CD4-positive, CD25-positive, alpha-beta regulatory T cell (primary cell): Measurements from ENCODE around the gene P2RX2. TPM values are rescaled to one million over a fixed set of nuclear protein-coding genes. Genes with fewer than 3 reads are reported as not detected.

Experiments
- ATAC-seq, 2 donors: fragments of 150-1000 bp; cut with Tn5 transposase; one replicate each; pipeline ENCODE4 v1.10.0; 2021; ENCODE audit warnings: low read depth in 2 of 2, moderate number of reproducible peaks in 2 of 2, moderate library complexity in 1 of 2
- DNase-seq, 3 donors: peaks; one replicate each; pipeline versions ENCODE4 v3.0.0 to v3.0.0-alpha.2; 2012 to 2022; ENCODE audit warnings: mixed read lengths in 1 of 3
- H3K27ac ChIP-seq: one replicate; pipeline ENCODE4 v1.7.0; 2013; ENCODE audit warnings: mild to moderate bottlenecking, low read length; ENCODE audit not compliant: insufficient read depth, poor library complexity, severe bottlenecking
- H3K27me3 ChIP-seq: one replicate; pipeline ENCODE4 v1.7.0; 2013; ENCODE audit warnings: low read length; ENCODE audit not compliant: control insufficient read depth, insufficient read depth
- H3K36me3 ChIP-seq: one replicate; pipeline ENCODE4 v1.7.0; 2013; ENCODE audit warnings: mild to moderate bottlenecking, low read length, moderate library complexity; ENCODE audit not compliant: control insufficient read depth, insufficient read depth
- H3K4me1 ChIP-seq: 2 replicates; pipeline ENCODE4 v1.7.0; 2013; ENCODE audit warnings: mild to moderate bottlenecking, low read length; ENCODE audit not compliant: insufficient read depth, control insufficient read depth, poor library complexity, severe bottlenecking
- H3K4me3 ChIP-seq: one replicate; pipeline ENCODE4 v1.7.0; 2013; ENCODE audit warnings: low read depth, mild to moderate bottlenecking, low read length, moderate library complexity
- H3K9me3 ChIP-seq, 2 experiments: 1 replicate in 1 of 2; 2 replicates in 1 of 2; pipeline ENCODE4 v1.7.0; 2013; ENCODE audit warnings: low read length in 2 of 2, mild to moderate bottlenecking in 1 of 2, moderate library complexity in 1 of 2; ENCODE audit not compliant: control insufficient read depth in 2 of 2
- H3K27ac Mint-ChIP-seq, 3 donors: one replicate each; pipeline ENCODE4 v1.8.0; 2020 to 2022; ENCODE audit warnings: mild to moderate bottlenecking in 3 of 3, mixed read lengths in 3 of 3, moderate library complexity in 2 of 3
- H3K27me3 Mint-ChIP-seq: one replicate; pipeline ENCODE4 v1.8.0; 2022; ENCODE audit warnings: mild to moderate bottlenecking, mixed read lengths
- H3K36me3 Mint-ChIP-seq: one replicate; pipeline ENCODE4 v1.8.0; 2020; ENCODE audit warnings: mixed read lengths
- H3K4me1 Mint-ChIP-seq, 4 donors: one replicate each; pipeline ENCODE4 v1.8.0; 2020 to 2022; ENCODE audit warnings: mixed read lengths in 4 of 4, mild to moderate bottlenecking in 1 of 4
- H3K4me3 Mint-ChIP-seq, 4 donors: one replicate each; pipeline ENCODE4 v1.8.0; 2020 to 2022; ENCODE audit warnings: mild to moderate bottlenecking in 4 of 4, mixed read lengths in 4 of 4, moderate library complexity in 3 of 4
- H3K9me3 Mint-ChIP-seq, 7 donors: one replicate each; pipeline ENCODE4 v1.8.0; 2020 to 2022; ENCODE audit warnings: mixed read lengths in 7 of 7, mild to moderate bottlenecking in 3 of 7, moderate library complexity in 2 of 7
- polyA plus RNA-seq, 4 donors: library from polyadenylated mRNA; unstranded; fragments of 300-500 nt; fragmentation: Illumina TruSeq; gene quantifications; one replicate each; pipeline ENCODE4 v1.2.3, GENCODE V29; 2021
- total RNA-seq: library from RNA; stranded (reverse); gene quantifications from one replicate; pipeline ENCODE4 v1.2.3, GENCODE V29; 2022

The P2RX2 gene
- total RNA-seq (not detected), polyA plus RNA-seq (not detected)

DNA sequence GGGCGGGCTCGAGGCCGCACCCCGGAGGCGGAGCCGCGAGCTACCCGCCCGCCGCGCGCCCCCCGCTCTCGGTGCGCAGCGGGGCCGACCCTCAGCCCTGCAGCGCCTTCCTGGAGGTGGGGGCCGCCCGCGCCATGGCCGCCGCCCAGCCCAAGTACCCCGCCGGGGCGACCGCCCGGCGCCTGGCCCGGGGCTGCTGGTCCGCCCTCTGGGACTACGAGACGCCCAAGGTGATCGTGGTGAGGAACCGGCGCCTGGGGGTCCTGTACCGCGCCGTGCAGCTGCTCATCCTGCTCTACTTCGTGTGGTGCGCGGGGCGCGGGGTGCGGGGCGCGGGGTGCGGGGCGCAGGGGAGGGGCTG lies at the start of gene P2RX2:
P2RX2 (plus strand) TSS at position 94 of the 361 bp plus-strand sequence; CDS start at position 135, 41 bp downstream.
- ATAC-seq (no peak), DNase-seq (no peak)
- Histone ChIP-seq H3K4me3 (no peak within 1 kb of the TSS), H3K9me3 (peaks cover 13 to 21% of the 10 kb centered on the region in 2 experiments), H3K27ac (no peak within 1 kb of the TSS), H3K27me3 (peaks cover 18% of the 10 kb centered on the region), H3K36me3 (no peaks in the 10 kb centered on the region), H3K4me1 (no peaks in the 10 kb centered on the region)
- peaks cover 0 to 15% (median 7%) of the 10 kb centered on the region in 4 donors for H3K4me1 Mint-ChIP-seq
- peaks cover 0 to 12% (median 0%) of the 10 kb centered on the region in 7 donors for H3K9me3 Mint-ChIP-seq
- peak within 1 kb of the TSS in 1 of 3 donors; percentile 69 for H3K27ac Mint-ChIP-seq
- H3K36me3 Mint-ChIP-seq, result peaks cover 6% of the 10 kb centered on the region
- peak within 1 kb of the TSS in 1 of 4 donors; percentile 42 for H3K4me3 Mint-ChIP-seq
- peaks cover 33% of the 10 kb centered on the region for H3K27me3 Mint-ChIP-seq

- Mint-ChIP-seq H3K4me1 (no peaks in the 10 kb centered on the region), H3K4me3 (no peak overlapping the region), H3K27ac (no peak overlapping the region), H3K27me3 (no peaks in the 10 kb centered on the region), H3K36me3 (peaks cover 4% of the 10 kb centered on the region), H3K9me3 (no peaks in the 10 kb centered on the region)
- no peak for DNase-seq
- H3K27me3 ChIP-seq, result no peaks in the 10 kb centered on the region
- H3K27ac ChIP-seq, result no peak overlapping the region
- H3K4me1 ChIP-seq, result no peaks in the 10 kb centered on the region
- no peak for ATAC-seq
- H3K36me3 ChIP-seq, result no peaks in the 10 kb centered on the region
- H3K4me3 ChIP-seq, result no peak overlapping the region
- no peaks in the 10 kb centered on the region for H3K9me3 ChIP-seq
Measured at GRCh38 chr12:132568826-132569480, 49.6 kb upstream of the P2RX2 start.

GRCh38 chr12:132569856-132570480 lies 48.6 kb upstream of the P2RX2 start:
- Histone ChIP-seq H3K4me3 (no peak overlapping the region), H3K4me1 (no peaks in the 10 kb centered on the region), H3K36me3 (no peaks in the 10 kb centered on the region), H3K9me3 (no peaks in the 10 kb centered on the region), H3K27me3 (no peaks in the 10 kb centered on the region), H3K27ac (no peak overlapping the region)
- H3K9me3 Mint-ChIP-seq, result no peaks in the 10 kb centered on the region
- H3K36me3 Mint-ChIP-seq, result peaks cover 4% of the 10 kb centered on the region
- H3K27me3 Mint-ChIP-seq, result no peaks in the 10 kb centered on the region
- H3K27ac Mint-ChIP-seq, result no peak overlapping the region
- no peak for DNase-seq
- ATAC-seq, result no peak
- H3K4me1 Mint-ChIP-seq, result no peaks in the 10 kb centered on the region
- no peak overlapping the region for H3K4me3 Mint-ChIP-seq

DNA sequence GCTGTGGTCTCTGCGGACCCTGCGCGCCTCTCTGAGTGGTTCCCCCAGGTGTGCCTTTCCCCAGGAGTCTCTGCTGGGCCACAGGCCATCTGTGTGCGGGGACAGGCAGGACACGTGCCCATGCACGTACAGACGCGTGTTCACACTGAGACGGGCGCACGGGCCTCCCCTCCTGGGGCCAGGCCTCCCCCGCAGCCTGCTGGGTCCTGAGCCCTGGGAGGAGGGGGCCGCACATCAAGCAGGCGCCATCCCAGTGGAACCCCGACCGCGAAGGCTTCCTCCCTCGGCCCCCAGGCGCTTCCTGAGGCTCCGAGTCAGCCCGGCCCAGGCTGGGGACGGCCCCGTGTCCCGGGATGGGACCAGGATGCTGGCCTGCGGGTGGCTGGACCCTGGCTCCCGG lies 47.9 kb upstream of the P2RX2 start:
- no peak overlapping the region for H3K4me3 ChIP-seq
- no peaks in the 10 kb centered on the region for H3K36me3 ChIP-seq
- Mint-ChIP-seq H3K9me3 (no peaks in the 10 kb centered on the region), H3K27ac (no peak overlapping the region), H3K27me3 (no peaks in the 10 kb centered on the region), H3K4me1 (no peaks in the 10 kb centered on the region), H3K36me3 (no peaks in the 10 kb centered on the region), H3K4me3 (no peak overlapping the region)
- ATAC-seq (no peak), DNase-seq (no peak)
- no peak overlapping the region for H3K27ac ChIP-seq
- no peaks in the 10 kb centered on the region for H3K27me3 ChIP-seq
- no peaks in the 10 kb centered on the region for H3K9me3 ChIP-seq
- no peaks in the 10 kb centered on the region for H3K4me1 ChIP-seq

DNA sequence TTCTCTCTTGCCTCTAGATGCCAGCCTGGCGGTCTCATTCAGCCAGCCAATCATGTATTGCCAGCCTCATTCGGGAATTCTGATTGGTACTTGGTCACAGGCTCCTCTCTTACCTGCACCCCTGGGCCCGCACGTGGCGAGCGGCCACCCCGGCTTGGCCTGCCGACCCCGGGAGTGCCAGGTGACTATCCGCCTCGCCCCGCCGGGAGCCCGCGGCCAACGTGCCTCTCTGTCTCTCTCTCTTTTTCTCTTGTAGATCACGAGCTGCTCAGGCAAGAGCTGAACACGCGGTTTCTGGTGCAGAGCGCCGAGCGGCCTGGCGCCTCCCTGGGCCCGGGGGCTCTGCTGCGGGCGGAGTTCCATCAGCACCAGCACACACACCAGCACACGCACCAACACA lies 47.5 kb upstream of the P2RX2 start:
- H3K4me1 Mint-ChIP-seq, result no peaks in the 10 kb centered on the region
- H3K4me3 ChIP-seq, result no peak overlapping the region
- H3K4me3 Mint-ChIP-seq, result no peak overlapping the region
- no peaks in the 10 kb centered on the region for H3K9me3 ChIP-seq
- H3K27ac ChIP-seq, result no peak overlapping the region
- H3K27ac Mint-ChIP-seq, result no peak overlapping the region
- no peaks in the 10 kb centered on the region for H3K36me3 ChIP-seq
- no peaks in the 10 kb centered on the region for H3K27me3 ChIP-seq
- ATAC-seq (no peak), DNase-seq (no peak)
- H3K27me3 Mint-ChIP-seq, result no peaks in the 10 kb centered on the region
- no peaks in the 10 kb centered on the region for H3K9me3 Mint-ChIP-seq
- H3K36me3 Mint-ChIP-seq, result no peaks in the 10 kb centered on the region
- H3K4me1 ChIP-seq, result no peaks in the 10 kb centered on the region

- Histone ChIP-seq H3K4me3 (no peak overlapping the region), H3K4me1 (no peaks in the 10 kb centered on the region), H3K9me3 (no peaks in the 10 kb centered on the region), H3K36me3 (no peaks in the 10 kb centered on the region), H3K27ac (no peak overlapping the region), H3K27me3 (no peaks in the 10 kb centered on the region)
- Mint-ChIP-seq H3K4me3 (no peak overlapping the region), H3K27me3 (no peaks in the 10 kb centered on the region), H3K4me1 (no peaks in the 10 kb centered on the region), H3K36me3 (no peaks in the 10 kb centered on the region), H3K9me3 (no peaks in the 10 kb centered on the region), H3K27ac (no peak overlapping the region)
- no peak for DNase-seq
- ATAC-seq, result no peak
Measured at GRCh38 chr12:132571598-132571997, 47.0 kb upstream of the P2RX2 start.

DNA sequence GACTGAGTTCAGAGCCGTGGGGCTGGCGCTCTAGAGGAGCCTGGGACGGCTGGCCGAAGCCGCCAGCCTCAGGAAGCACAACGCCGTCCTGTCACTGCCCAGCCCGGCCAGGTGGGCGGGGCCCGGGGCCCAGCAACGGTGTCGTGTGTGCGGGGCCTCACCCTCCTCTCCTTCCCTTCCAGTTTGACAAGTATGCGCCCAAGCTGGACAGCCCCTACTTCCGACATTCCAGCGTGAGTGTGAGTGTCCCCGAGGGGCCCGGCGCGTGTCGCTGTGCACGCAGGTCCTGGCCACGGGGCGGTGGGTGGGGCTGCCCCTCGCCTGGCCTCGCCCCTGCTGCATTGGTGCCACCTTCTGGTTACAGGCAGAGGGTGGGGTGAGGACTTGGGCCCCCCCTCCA lies 46.5 kb upstream of the P2RX2 start:
- no peaks in the 10 kb centered on the region for H3K27me3 ChIP-seq
- no peak overlapping the region for H3K27ac Mint-ChIP-seq
- DNase-seq (no peak), ATAC-seq (no peak)
- H3K9me3 Mint-ChIP-seq, result no peaks in the 10 kb centered on the region
- H3K4me3 Mint-ChIP-seq, result no peak overlapping the region
- H3K36me3 Mint-ChIP-seq, result no peaks in the 10 kb centered on the region
- no peaks in the 10 kb centered on the region for H3K4me1 ChIP-seq
- no peak overlapping the region for H3K4me3 ChIP-seq
- H3K27ac ChIP-seq, result no peak overlapping the region
- H3K36me3 ChIP-seq, result no peaks in the 10 kb centered on the region
- H3K4me1 Mint-ChIP-seq, result no peaks in the 10 kb centered on the region
- no peaks in the 10 kb centered on the region for H3K27me3 Mint-ChIP-seq
- H3K9me3 ChIP-seq, result no peaks in the 10 kb centered on the region
